Measurements from ENCODE around the gene IREB2. TPM values are rescaled to one million over a fixed set of nuclear protein-coding genes. Genes with fewer than 3 reads are reported as not detected.

IREB2 gene
- total RNA-seq, 1 experiment from 2014 or later: 37.6 TPM

- no peaks in the 10 kb centered on the region for H3K27me3 ChIP-seq (ENCODE audit: control insufficient read depth, insufficient read depth, low read length)
- no peak for DNase-seq
- H3K4me3 ChIP-seq (ENCODE audit: insufficient read depth, low read depth, low read length): no peak overlapping the region
- peaks cover 17% of the 10 kb centered on the region for H3K36me3 ChIP-seq (replicated peaks; ENCODE audit: control insufficient read depth, insufficient read depth, low read length)
Observed at GRCh38 chr15:78550194-78550593, 112.2 kb downstream of the IREB2 start.

DNA sequence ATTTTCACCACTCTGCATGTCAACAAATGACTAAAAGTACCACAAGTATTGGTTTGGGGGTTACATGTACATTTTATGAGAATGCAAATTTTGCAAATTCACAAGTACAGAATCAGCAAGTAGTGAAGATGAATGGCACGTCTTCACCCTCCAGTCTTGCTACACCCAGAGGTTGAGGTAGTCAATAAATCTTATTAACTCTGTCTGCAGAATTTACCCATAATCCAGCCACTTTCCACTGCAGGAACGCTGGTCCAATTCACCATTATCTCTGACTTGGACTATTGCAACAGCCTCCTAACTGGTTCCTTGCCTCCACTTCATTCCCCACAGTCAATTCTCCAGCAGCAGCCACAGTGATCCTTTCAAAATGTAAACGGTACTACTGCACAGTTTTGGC lies 112.8 kb downstream of the IREB2 start:
- no peaks in the 10 kb centered on the region for H3K27me3 ChIP-seq (ENCODE audit: control insufficient read depth, insufficient read depth, low read length)
- DNase-seq: no peak
- peaks cover 12% of the 10 kb centered on the region for H3K36me3 ChIP-seq (replicated peaks; ENCODE audit: control insufficient read depth, insufficient read depth, low read length)

More for the DNA sequence above, 112.8 kb downstream of the IREB2 start:
- no peak overlapping the region for H3K4me3 ChIP-seq (ENCODE audit: insufficient read depth, low read depth, low read length)

Other genes starting within 250 kb of the IREB2 start
- 2.7 and 3.9 TPM in 2 replicates for gene ACSBG1, start 203.7 kb upstream of the IREB2 start, total RNA-seq (2014; rRNA removed; shearing (Covaris generic))
- gene DNAJA4, start 173.7 kb upstream of the IREB2 start, total RNA-seq (2014; rRNA removed; shearing (Covaris generic)): 0.03 and 0.11 TPM in 2 replicates
- gene SKIC8, start 138.6 kb upstream of the IREB2 start, total RNA-seq (2014; rRNA removed; shearing (Covaris generic)): 64.0 and 87.1 TPM in 2 replicates
- 744 and 864 TPM in 2 replicates for gene CRABP1, start 97.9 kb upstream of the IREB2 start, total RNA-seq (2014; rRNA removed; shearing (Covaris generic))
- gene HYKK, start 69.4 kb downstream of the IREB2 start, total RNA-seq (2014; rRNA removed; shearing (Covaris generic)): 1.9 and 2.9 TPM in 2 replicates
- gene PSMA4, start 102.2 kb downstream of the IREB2 start, total RNA-seq (2014; rRNA removed; shearing (Covaris generic)): 295 and 308 TPM in 2 replicates
- gene CHRNA5, start 127.3 kb downstream of the IREB2 start, total RNA-seq (2014; rRNA removed; shearing (Covaris generic)): 7.8 and 10.0 TPM in 2 replicates
- 2.6 and 4.4 TPM in 2 replicates for gene CHRNA3, start 182.8 kb downstream of the IREB2 start, total RNA-seq (2014; rRNA removed; shearing (Covaris generic))
- 2.7 and 4.3 TPM in 2 replicates for gene CHRNB4, start 203.0 kb downstream of the IREB2 start, total RNA-seq (2014; rRNA removed; shearing (Covaris generic))

All from H7 (cell line).